Activated naive CD8-positive, alpha-beta T cell treated with anti-CD3 and anti-CD28 coated beads for 36 hours (primary cell): ENCODE data around the gene CTXN1. TPM values are rescaled to one million over a fixed set of nuclear protein-coding genes. Genes with fewer than 3 reads are reported as not detected.

Experiments
- DNase-seq: peaks from one replicate; pipeline ENCODE4 v3.0.0; 2021
- H3K27ac Mint-ChIP-seq: one replicate; pipeline ENCODE4 v1.8.0; 2022; ENCODE audit warnings: mild to moderate bottlenecking, moderate library complexity, mixed read lengths
- H3K27me3 Mint-ChIP-seq: one replicate; pipeline ENCODE4 v1.8.0; 2022; ENCODE audit warnings: mild to moderate bottlenecking, mixed read lengths
- H3K36me3 Mint-ChIP-seq: one replicate; pipeline ENCODE4 v1.8.0; 2021; ENCODE audit warnings: mild to moderate bottlenecking, mixed read lengths
- H3K4me1 Mint-ChIP-seq: one replicate; pipeline ENCODE4 v1.8.0; 2021; ENCODE audit warnings: mixed read lengths
- H3K4me3 Mint-ChIP-seq: one replicate; pipeline ENCODE4 v1.8.0; 2022; ENCODE audit warnings: mild to moderate bottlenecking, moderate library complexity, mixed read lengths
- H3K9me3 Mint-ChIP-seq: one replicate; pipeline ENCODE4 v1.8.0; 2022; ENCODE audit warnings: mixed read lengths
- total RNA-seq, 2 experiments: library from RNA; stranded (reverse); gene quantifications; one replicate each; pipeline ENCODE4 v1.2.3, GENCODE V29; 2021

CTXN1 gene
- total RNA-seq, 2 experiments from 2014 or later, result 0.44 to 0.52 TPM

DNA sequence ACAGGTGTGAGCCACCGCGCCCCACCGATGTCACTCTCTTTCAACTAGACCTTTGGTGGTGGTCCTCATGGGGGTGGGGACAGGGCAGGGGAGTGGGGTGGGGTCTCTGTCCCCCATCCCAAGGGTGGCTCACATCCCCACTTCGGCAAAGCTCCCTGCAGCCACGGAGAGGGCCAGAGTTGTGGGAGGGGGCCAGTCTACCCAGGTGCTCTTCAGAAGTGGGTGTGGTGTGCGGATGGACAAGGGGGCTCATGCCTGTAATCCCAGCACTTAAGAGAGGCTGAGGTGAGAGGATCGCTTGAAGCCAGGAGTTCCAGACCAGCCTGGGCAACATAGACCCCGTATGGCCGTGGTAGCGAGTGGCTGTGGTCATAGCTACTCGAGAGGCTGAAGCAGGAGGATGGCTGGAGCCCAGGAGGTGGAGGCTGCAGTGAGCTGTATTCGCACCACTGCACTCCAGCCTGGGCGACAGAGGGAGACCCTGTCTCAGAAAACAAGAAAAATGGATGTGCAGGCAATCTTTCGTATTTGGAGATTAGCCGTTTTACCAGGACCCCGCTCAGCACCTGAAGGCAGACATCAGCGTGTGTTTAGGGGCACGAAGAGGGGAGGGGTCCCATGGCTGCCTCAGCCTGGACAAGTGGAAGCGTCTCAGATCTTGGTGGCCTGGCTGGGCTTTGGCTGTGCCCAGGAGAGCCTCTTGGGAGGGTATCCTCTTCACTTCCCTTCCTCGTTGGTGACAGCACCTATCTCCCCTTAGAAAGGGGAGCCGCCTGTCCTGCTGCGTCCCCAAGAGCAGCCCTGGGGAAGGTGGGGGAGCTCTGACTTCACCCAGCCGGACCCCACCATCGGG is 10.5 kb downstream of the CTXN1 start:
- DNase-seq, result no peak
- H3K9me3 Mint-ChIP-seq, result no peaks in the 10 kb centered on the region
- no peak overlapping the region for H3K27ac Mint-ChIP-seq
- peaks cover 51% of the 10 kb centered on the region for H3K27me3 Mint-ChIP-seq
- peak overlapping the region; percentile 57 for H3K4me3 Mint-ChIP-seq
- H3K4me1 Mint-ChIP-seq, result peaks cover 14% of the 10 kb centered on the region
- peaks cover 15% of the 10 kb centered on the region for H3K36me3 Mint-ChIP-seq

GRCh38 chr19:7914598-7915045 is 11.3 kb downstream of the CTXN1 start, which contains the start of gene TGFBR3L:
Gene TGFBR3L (plus strand): TSS chr19:7914830.
- Mint-ChIP-seq H3K27me3 (peaks cover 45% of the 10 kb centered on the region), H3K27ac (no peak within 1 kb of the TSS), H3K4me3 (peak within 1 kb of the TSS; percentile 57), H3K36me3 (peaks cover 15% of the 10 kb centered on the region), H3K4me1 (peaks cover 9% of the 10 kb centered on the region), H3K9me3 (no peaks in the 10 kb centered on the region)
- no peak for DNase-seq

- no peak for DNase-seq
- Mint-ChIP-seq H3K4me1 (peaks cover 8% of the 10 kb centered on the region), H3K27me3 (peaks cover 40% of the 10 kb centered on the region), H3K36me3 (peaks cover 15% of the 10 kb centered on the region), H3K9me3 (no peaks in the 10 kb centered on the region), H3K27ac (no peak overlapping the region), H3K4me3 (no peak overlapping the region)
These were observed 11.8 kb downstream of the CTXN1 start for GRCh38 chr19:7914099-7914498.

GRCh38 chr19:7913652-7914051 is 12.3 kb downstream of the CTXN1 start:
- peaks cover 36% of the 10 kb centered on the region for H3K27me3 Mint-ChIP-seq
- DNase-seq, result no peak
- H3K4me3 Mint-ChIP-seq, result no peak overlapping the region
- H3K36me3 Mint-ChIP-seq, result peaks cover 15% of the 10 kb centered on the region
- H3K27ac Mint-ChIP-seq, result no peak overlapping the region
- H3K4me1 Mint-ChIP-seq, result peaks cover 8% of the 10 kb centered on the region
- H3K9me3 Mint-ChIP-seq, result no peaks in the 10 kb centered on the region

DNA sequence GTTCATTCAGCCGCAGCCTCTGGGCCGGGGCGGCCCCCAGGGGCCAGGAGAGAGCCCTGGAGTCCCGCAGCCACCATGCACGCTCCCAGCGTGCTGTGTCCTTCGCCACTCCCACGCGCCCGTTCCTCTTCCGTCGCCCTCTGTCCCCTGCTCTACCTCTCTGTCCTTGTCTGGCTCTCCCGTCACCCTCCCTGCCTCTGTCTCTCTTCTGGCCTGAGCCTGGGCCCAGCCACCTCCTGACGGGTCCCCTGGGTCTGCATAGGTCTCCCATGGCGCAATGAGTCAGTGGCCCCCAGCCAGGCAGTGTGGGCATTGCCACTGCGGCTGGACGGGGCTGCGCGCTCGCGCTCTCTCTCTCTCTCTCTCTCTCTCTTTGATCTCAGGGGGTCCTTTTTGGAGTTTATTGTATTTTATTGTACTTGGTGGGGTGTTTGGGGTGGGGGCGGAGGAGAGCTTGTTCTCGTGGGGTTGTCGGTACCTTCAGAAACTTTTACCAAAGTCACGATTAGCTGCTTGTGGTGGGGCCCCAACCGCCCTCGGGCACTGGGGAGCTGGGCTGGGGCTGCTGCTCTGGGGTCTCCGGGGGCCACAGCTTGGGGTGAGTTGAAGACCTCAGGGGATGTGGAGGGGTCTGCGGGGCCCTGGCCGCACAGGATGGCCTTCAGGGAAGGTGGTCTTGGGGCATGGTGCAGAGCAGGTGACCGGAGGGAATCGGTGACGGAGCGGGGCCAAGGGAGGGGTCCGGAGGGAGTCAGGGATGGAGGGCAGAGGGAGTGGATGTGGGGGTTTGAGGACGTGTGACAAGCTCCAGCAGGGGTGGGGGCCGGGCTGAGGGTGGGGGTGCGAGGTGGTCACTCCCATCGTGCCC is 13.0 kb downstream of the CTXN1 start:
- peaks cover 9% of the 10 kb centered on the region for H3K4me1 Mint-ChIP-seq
- no peak for DNase-seq
- peaks cover 15% of the 10 kb centered on the region for H3K36me3 Mint-ChIP-seq

DNA sequence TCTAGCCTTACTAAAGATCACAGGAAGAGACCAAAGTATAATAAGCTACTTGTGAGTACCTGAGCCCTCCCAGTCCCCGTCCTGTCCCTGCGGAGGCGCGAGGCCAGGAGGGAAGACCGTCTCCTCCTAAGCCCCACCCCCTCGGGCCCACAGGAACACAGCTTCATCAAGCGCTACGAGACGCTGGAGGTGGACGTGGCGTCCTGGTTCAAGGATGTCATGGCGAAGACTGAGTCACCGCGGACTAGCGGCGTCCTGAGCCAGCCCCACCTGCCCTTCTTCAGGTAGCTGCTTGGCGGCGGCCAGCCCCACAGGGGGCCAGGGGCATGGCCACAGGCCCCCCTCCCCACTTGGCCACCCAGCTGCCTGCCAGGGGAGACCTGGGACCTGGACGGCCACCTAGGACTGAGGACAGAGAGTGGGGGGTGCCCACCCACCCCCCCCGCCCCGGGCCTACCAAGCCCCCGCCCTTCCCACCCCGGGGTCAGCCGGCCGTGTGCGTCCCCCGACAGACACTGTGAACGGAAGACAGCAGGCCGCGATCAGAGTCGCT is 13.7 kb downstream of the CTXN1 start:
- Mint-ChIP-seq H3K27me3 (peaks cover 24% of the 10 kb centered on the region), H3K4me3 (no peak overlapping the region), H3K27ac (no peak overlapping the region), H3K36me3 (peaks cover 15% of the 10 kb centered on the region), H3K4me1 (peaks cover 12% of the 10 kb centered on the region), H3K9me3 (no peaks in the 10 kb centered on the region)
- DNase-seq, result no peak

More for the DNA sequence above, 13.0 kb downstream of the CTXN1 start:
- Mint-ChIP-seq H3K4me3 (no peak overlapping the region), H3K27me3 (peaks cover 28% of the 10 kb centered on the region), H3K27ac (no peak overlapping the region), H3K9me3 (no peaks in the 10 kb centered on the region)

DNA sequence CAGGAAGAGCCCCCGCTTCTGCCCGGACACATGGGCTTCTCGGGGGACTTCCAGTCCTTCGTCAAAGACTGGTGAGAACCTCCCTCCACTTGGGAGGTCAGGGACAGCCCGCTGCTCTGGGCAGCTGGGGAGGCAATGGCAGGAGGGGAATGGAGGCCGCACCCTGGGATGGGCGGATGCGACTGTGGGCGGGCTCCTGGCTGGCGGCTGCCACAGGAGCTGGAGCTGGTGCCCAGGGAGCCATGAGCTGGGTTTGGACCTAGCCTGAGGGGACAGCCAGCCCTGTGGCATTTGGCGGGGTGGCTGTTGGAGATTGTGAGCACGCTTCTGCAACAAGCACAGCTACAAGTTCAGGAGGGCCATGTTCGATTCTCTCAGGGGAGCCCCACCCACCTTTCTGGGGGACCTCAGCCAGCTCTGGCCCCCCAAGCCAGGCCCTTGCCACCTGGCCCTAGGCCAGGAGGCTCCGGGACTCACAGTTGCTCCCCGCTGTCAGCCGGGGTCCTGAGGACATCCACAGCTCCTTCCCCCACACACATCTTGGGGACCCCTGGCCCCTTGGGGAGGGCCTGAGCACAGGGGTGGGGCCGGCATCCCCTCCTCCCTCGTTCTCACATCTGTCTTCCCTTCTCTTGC is 14.3 kb downstream of the CTXN1 start:
- Mint-ChIP-seq H3K36me3 (peaks cover 15% of the 10 kb centered on the region), H3K9me3 (no peaks in the 10 kb centered on the region), H3K4me1 (peaks cover 11% of the 10 kb centered on the region), H3K4me3 (no peak overlapping the region), H3K27me3 (peaks cover 19% of the 10 kb centered on the region), H3K27ac (no peak overlapping the region)
- no peak for DNase-seq

DNA sequence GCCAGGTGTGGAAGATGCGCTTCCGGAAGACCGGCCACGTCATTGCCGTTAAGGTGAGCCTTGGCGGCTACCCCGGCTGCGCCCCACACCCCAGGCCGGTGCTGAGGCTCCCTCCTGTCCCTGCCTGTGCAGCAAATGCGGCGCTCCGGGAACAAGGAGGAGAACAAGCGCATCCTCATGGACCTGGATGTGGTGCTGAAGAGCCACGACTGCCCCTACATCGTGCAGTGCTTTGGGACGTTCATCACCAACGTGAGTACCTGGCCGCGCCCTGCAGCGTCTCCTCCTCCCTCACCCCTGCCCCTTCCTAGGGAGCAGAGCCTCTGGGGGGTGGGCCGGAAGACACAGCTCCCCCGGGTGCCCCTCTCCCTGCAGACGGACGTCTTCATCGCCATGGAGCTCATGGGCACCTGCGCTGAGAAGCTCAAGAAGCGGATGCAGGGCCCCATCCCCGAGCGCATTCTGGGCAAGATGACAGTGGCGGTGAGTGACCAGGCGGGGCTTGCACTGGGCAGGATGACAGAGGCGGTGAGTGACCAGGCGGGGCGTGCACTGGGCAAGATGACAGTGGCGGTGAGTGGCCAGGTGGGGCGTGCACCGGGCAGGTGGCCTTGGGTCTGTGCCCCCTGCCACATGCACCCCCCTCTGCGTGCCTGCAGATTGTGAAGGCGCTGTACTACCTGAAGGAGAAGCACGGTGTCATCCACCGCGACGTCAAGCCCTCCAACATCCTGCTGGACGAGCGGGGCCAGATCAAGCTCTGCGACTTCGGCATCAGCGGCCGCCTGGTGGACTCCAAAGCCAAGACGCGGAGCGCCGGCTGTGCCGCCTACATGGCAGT is 15.4 kb downstream of the CTXN1 start:
- H3K27me3 Mint-ChIP-seq, result peaks cover 14% of the 10 kb centered on the region
- no peak overlapping the region for H3K27ac Mint-ChIP-seq
- no peak overlapping the region for H3K4me3 Mint-ChIP-seq
- H3K36me3 Mint-ChIP-seq, result peaks cover 24% of the 10 kb centered on the region
- DNase-seq, result no peak
- peaks cover 16% of the 10 kb centered on the region for H3K4me1 Mint-ChIP-seq
- H3K9me3 Mint-ChIP-seq, result no peaks in the 10 kb centered on the region

GRCh38 chr19:7909471-7910067 is 16.4 kb downstream of the CTXN1 start:
- Mint-ChIP-seq H3K27ac (no peak overlapping the region), H3K27me3 (peaks cover 4% of the 10 kb centered on the region), H3K9me3 (no peaks in the 10 kb centered on the region), H3K36me3 (peaks cover 30% of the 10 kb centered on the region), H3K4me1 (peaks cover 22% of the 10 kb centered on the region), H3K4me3 (no peak overlapping the region)
- DNase-seq, result no peak

GRCh38 chr19:7908742-7909461 is 17.0 kb downstream of the CTXN1 start:
- no peaks in the 10 kb centered on the region for H3K27me3 Mint-ChIP-seq
- H3K4me1 Mint-ChIP-seq, result peaks cover 24% of the 10 kb centered on the region

GRCh38 chr19:7908078-7908699 is 17.7 kb downstream of the CTXN1 start:
- peaks cover 35% of the 10 kb centered on the region for H3K36me3 Mint-ChIP-seq
- no peak overlapping the region for H3K4me3 Mint-ChIP-seq
- DNase-seq, result no peak
- peaks cover 25% of the 10 kb centered on the region for H3K4me1 Mint-ChIP-seq
- H3K27me3 Mint-ChIP-seq, result peaks cover 5% of the 10 kb centered on the region
- H3K9me3 Mint-ChIP-seq, result no peaks in the 10 kb centered on the region
- no peak overlapping the region for H3K27ac Mint-ChIP-seq

More at GRCh38 chr19:7908742-7909461, 17.0 kb downstream of the CTXN1 start:
- H3K36me3 Mint-ChIP-seq, result peaks cover 33% of the 10 kb centered on the region
- no peak for DNase-seq
- H3K4me3 Mint-ChIP-seq, result no peak overlapping the region
- no peaks in the 10 kb centered on the region for H3K9me3 Mint-ChIP-seq
- no peak overlapping the region for H3K27ac Mint-ChIP-seq

- Mint-ChIP-seq H3K27ac (no peak overlapping the region), H3K4me1 (peaks cover 29% of the 10 kb centered on the region), H3K9me3 (no peaks in the 10 kb centered on the region), H3K4me3 (no peak overlapping the region), H3K36me3 (peaks cover 29% of the 10 kb centered on the region), H3K27me3 (peaks cover 6% of the 10 kb centered on the region)
- no peak for DNase-seq
These were observed 18.4 kb downstream of the CTXN1 start for GRCh38 chr19:7907544-7907943.

DNA sequence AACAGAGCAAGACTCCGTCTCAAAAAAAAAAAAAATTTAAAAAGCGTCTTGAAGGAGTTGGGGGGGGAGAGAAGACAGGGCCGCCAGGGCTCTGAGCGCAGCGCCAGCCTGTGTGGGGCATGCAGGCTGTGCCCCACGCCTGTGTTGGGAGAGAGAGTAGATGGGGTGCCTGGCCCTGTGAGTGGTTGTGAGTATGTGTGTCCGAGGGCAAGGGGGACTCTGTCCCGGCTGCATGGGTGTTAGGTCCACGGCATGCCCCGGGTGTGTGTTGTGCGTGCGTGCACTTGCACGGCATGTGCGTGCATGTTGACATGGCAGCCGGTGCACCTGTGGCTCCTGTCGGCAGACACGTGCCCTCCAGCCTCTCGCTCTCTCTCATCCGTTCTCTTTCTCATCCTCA is 18.8 kb downstream of the CTXN1 start:
- H3K27me3 Mint-ChIP-seq, result peaks cover 6% of the 10 kb centered on the region
- no peaks in the 10 kb centered on the region for H3K9me3 Mint-ChIP-seq
- H3K4me3 Mint-ChIP-seq, result no peak overlapping the region
- peaks cover 31% of the 10 kb centered on the region for H3K4me1 Mint-ChIP-seq
- peaks cover 28% of the 10 kb centered on the region for H3K36me3 Mint-ChIP-seq
- H3K27ac Mint-ChIP-seq, result no peak overlapping the region
- DNase-seq, result no peak
